Hematopoietic multipotent progenitor cell treated with erythropoietin and hydrocortisone succinate and interleukin-3 and kit ligand, for 4 days (in vitro differentiated cells): ENCODE data around the gene PLB1.

ENCODE experiments used
- DNase-seq: peaks from one replicate; pipeline ENCODE4 v3.0.0-alpha.2; 2015

Gene PLB1

DNA sequence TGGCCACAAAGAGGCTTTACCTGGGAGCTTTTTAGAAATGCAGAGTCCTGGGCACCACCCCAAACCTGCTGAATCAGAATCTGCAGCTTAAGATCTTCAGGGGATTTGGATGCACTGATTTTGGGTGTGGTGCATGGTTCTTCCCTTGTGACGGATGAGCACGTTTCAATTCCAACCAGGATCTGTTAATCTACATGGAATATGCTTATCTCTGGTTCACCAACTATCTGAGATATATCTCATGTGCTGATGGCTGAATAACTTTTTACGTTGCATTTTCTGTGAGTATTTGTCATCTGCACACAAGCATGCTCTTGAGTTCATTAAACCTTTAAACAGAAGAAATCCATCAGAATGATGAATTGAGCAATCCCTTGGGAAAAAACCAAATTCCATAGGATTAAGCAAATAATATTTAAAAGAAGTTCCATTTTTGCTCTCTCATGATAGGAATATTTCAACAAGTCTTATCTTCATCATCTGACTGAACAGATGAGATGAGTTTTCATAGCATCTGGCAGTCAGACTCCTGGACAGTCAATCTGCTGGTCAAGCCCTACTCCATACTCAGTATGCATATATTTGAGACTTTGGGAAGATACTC lies 120.6 kb downstream of the PLB1 start:
- DNase-seq, result no peak

DNA sequence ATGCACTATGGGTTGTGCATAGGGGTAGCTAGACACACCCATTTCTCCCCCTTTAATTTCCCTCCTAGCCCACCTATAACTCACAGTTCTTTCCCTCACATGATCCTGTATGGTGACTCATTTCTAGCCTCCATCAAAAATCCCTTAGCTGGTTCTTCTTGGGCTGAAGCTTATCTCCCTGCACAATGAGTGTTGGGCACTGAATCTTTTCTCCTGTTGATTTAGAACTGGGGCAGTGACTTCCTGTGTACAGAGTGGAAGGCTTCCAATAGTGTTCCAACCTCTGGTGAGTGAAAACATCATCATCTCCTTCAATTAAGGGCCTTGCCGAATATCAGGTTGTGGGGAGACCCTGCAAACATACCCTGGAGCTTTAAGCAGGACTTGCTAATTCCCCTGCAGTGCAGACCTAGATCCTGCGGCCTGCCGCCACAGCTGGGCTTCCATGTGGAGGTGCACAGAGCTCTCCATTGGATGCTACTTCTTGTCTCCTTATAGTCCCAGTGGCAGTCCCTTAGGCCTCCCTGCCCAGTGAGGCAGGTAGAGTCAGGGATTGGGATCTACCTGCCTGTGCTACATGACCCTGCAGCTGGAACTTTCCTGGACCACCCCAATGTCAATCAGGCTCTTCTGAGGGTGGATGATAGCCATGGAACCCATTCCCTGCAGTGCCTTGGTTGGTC lies 121.8 kb downstream of the PLB1 start:
- DNase-seq, result peak; percentile 65

DNA sequence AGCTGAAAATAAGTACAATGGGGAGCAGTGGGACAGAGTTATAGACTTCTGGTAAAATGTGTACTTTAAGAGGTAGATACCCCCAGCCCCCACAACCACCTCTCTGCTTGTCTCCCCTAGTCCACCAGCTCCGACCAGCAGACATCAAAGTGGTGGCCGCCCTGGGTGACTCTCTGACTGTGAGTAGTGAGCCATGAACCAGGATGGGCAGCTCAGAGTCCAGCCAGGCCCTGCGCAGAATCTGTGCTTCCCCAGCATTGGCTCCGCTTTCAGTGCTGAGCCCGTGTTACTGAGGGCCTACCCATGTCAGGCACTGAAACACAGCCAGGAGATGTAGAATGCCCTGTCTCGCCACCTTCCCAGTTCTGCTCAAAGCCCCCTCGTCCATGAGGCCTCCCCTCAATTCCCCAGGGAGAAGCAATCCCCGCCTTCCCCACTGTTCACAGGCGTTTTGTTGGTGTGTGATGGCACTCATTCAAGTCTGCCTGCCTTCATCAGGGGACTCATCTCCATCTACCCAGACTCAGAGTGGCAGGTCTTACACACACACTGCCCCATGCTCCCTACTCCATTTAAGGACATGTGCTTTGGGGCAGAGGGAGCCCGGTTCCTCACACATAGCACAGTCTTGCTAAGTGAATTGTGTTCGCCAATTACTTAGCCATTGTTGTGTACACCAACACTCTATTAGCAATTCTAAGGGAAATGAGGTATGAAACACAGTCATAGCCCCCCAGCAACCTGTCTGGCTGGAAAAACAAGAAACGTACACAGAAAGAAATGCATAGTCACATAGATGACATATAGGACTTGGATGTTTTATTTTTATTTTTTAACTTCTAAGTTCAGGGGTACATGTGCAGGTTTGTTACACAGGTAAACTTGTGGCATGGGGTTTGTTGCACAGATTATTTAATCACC lies 122.6 kb downstream of the PLB1 start:
- DNase-seq, result no peak

DNA sequence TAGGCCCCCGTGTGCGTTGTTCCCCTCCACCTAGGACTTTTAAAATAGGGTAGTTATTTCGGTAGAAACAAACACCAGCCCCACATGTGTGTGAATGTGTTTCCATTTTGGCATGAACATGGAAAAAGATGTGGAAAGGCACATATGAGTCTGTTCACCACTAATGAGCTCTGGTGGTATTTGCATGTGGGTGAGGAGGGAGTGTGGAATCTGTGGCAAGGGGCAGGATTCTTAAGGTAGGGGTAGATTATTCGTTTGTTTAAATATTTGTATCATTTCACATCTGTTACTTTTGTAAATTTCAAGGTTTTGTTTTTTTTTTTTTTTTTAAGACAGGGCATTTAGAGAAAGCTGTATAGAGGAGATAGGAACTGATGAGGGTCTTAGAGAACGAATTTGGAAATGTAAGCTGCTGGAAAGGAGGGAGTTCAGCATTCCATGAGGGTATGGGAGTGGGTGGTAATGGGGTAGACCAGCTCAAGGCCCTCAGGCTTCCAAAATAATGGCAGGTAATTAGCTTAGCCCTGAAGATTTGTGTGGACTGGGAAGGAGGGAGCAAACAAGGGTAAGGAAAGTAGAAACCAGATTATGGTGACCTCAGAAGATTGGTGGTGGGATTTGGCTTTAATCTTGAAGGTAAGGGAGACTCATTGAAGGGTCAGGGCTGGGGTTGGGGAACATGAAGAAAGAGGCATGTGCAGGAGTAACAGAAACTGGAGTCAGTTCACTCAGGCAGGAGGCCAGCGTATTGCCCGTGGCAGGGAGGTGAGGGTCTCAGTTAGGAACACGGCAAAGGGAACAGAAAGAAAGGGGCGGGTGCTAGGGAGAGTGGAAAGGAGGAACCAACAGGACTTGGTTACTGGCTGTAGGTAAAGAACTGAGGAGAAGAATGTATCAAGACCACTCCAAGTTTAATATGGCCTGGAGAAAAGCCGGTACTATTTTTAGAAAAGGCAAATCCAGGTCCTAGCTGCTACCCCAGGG lies 123.6 kb downstream of the PLB1 start:
- no peak for DNase-seq

DNA sequence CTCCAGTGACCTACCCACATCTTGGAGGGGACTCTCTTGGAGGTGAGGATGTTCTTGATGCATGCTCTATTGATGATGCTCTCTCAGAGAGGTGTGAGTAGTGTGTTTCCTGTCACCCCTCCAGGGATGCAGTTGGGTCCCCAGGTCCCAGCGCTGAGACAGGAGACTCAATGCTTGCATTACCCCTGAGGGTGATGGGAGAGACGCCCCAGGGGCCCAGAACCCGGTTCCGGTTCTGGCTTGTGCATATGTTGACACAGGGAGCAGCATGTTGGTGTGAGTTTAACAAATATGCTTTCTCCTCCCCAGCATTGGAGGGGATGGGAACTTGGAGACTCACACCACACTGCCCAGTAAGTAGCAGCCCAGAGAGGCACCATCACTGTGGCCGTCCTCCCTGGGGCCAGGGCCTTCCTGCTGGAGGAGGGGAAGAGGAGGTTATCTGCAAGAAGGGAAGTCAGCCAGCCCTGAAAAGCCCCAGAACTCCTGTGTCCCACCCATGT lies 124.5 kb downstream of the PLB1 start:
- DNase-seq, result no peak

DNA sequence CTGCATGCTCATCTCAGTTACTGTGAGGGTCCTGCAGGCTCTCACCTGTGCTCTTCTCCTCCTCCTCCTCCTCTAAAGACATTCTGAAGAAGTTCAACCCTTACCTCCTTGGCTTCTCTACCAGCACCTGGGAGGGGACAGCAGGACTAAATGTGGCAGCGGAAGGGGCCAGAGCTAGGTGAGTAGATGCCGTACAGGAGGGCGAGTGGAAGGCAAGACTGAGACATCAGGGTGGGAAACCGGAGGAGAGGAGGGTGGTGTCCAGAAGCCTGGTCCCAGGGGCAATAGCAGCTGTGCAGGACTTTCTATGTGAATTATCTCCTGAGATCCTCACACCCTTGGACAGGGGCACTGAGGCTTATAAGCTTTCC lies 124.9 kb downstream of the PLB1 start:
- DNase-seq, result no peak

DNA sequence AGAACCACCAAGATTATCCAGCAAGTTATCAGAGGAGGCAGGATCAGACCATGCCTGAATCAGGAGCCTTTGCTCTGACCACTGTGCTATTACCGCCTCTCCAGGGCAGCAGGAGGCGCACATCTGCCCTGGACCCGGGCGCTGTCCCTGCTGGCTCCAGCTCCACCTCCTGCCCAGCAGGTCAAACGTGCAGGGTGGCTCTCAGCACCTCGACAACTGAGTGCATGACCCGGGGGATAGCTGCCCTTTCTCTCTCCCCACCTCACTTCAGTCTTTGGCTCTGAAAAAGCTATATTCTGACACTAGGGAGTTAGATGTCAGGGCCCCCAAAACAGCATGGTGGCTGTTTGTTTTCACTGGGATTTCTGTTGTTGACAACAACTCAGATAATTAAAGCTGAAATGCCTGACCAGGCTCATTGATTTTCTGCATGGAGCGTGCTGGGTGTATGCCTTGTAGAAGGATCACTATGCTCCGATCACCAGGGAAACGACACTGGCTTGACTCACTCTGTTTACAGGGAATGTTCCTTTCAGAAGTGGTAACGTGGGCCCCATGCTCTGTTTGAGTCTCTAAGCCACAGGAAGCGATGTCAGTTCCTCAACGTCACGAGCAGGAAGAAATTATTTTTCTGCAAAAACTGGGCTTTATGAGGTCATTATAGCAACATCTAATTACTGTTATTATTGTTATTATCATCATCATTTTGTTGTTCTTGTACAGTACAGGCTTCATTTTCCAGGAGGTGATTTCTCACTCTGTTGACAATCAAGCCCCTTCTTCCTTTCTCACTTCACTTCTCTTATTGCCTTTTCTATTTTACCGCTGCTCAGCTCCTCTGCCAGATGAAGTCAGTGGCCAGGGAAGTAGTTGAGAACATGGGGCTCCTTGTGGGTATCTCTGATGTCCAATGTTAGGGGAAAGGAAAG lies 125.6 kb downstream of the PLB1 start:
- peak; percentile 79 for DNase-seq

DNA sequence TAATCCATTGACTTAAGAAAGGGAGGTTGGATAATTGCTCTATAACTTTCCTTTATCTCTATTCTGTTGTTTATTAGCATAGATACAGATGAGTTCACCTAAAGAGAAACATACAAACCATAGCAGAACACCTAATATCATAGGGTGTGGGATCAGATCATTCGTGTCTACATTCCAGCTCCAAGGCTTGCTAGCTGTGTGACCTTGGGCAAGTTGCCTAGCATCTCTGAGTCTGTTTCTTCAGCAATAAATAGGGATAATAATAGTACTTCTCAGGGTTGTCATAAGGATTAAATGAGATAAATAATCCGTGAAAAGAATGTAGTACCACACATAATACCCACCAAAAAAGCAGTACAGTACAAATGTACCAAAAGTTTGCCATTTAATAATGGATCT lies 126.2 kb downstream of the PLB1 start:
- DNase-seq, result no peak

DNA sequence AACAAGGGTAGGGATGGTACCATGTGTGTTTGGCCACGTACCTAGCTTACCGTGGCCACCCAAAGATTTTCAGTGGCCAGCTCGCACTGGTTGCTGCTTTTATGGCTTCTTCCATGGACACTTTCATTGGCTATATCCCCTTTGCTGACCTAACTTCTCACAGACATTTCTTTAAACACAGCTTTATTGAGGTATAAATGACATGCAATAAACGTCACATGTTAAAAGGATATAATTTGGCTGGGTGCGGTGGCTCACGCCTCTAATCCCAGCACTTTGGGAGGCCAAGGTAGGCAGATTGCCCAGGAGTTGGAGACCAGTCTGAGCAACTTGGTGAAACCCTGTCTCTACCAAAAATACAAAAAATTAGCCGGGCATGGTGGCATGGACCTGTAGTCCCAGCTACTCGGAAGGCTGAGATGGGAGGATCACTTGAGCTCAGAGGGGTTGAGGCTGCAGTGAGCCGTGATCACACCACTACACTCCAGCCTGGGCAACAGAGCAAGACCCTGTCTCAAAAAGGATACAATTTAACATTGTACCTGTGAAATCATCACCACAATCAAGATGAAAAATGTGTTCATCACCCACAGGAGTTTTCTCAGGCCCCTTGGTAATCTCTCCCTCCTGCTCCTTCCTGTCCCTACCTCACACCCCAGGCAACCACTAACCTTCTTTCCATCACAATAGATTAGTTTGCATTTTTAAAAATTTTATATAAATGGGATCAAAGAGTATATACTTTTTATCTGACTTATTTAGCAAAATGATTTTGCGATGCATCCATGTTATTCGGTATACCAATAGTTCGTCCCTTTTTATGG lies 127.9 kb downstream of the PLB1 start:
- DNase-seq, result no peak

DNA sequence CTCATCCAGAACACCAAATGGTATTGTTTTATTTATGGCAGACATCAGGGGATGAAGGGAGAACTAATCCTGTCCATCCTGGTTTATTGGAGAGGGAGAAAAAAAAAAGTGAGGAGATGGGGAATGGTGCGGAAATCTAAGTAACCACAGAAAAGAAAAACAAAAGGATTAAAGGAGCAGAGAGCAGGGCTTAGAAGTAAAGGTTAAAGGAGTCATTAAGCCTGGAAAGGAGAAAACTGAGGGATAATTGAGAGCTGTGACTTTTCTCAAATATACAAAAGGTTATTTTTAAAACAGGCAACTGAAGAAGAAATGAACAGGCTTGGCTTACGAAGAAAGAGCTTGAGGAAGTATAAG lies 128.6 kb downstream of the PLB1 start:
- DNase-seq, result no peak

DNA sequence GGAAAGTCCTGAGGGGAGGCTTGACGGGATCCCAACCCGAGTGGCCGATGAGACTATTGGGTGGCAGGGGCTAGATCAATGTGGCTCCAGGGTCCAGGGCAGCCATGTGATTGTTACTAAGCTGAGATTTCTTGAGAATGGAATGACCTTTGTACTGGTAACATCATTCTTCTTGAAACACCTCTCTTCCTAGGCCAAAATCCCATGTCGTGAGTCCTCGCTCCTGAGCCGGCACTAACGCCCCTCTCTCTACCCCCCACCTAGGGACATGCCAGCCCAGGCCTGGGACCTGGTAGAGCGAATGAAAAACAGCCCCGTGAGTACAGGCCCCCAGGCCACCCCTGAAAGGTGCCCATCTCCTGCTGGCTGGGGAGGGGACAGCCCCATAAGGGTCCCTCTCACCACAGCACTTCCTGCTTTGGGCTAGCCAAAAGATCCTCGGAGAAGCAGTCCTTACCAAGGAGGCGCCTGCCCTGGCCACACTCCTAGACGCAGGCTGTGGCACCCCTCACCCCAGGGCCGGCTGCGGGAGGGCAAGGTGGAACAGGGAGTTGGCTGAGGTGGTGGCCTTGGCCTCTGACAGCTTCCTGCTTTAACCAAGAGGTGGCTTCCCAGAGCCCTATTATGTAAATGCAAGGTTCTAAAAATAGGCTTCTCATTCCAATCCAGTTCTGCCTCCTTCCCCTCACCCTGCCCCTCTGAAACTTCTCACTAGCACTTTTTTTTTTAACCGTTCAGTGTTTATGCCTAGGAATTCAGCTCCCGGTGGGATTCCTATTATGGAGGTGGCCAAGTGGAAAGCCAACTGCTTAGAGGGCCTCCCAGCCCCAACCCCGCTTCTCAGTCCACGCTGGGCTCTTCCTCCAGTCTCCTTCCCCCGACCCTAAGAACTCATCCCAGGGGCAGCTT lies 129.2 kb downstream of the PLB1 start:
- peak; percentile 41 for DNase-seq

DNA sequence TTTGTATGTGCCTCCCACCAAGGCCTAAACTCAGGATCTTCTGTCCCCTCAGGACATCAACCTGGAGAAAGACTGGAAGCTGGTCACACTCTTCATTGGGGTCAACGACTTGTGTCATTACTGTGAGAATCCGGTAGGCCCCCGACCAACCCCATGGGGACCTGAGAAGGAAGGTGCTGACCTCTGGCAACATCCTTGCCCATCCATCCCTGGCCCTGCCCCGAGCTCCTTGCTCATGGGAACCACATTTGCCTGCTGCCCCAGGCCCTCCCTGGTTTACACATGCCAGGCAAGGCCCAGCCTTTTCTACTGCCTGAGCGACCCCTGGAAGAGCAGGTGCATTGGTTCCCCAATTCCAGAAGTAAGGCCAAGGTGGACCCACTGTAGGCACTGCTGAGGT lies 130.5 kb downstream of the PLB1 start:
- no peak for DNase-seq

DNA sequence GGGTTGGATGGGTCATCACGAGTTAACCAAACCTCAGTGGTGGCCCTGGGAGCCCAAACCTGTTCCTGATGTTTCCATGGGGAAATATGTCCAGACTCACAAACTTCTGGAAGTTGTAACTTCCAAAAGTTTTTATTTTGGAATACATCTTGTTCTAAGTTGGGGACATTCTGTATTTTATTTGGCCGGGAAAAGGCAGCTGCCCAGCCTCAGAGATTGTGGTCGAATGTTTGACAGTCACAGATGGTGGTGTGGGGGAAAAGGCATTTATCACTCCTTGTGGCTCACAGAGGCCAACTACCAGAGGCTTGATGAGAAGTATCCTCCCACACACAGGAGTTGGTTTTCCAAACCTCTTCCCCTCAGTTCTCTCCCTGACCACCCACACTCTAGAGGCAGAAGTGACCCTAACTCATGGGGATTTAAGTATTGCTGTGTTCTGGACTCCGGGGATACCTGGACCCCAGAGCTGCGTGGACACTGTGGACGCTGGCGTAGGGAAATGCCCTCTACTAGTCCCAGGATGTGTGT lies 131.1 kb downstream of the PLB1 start:
- DNase-seq, result peak; percentile 44

DNA sequence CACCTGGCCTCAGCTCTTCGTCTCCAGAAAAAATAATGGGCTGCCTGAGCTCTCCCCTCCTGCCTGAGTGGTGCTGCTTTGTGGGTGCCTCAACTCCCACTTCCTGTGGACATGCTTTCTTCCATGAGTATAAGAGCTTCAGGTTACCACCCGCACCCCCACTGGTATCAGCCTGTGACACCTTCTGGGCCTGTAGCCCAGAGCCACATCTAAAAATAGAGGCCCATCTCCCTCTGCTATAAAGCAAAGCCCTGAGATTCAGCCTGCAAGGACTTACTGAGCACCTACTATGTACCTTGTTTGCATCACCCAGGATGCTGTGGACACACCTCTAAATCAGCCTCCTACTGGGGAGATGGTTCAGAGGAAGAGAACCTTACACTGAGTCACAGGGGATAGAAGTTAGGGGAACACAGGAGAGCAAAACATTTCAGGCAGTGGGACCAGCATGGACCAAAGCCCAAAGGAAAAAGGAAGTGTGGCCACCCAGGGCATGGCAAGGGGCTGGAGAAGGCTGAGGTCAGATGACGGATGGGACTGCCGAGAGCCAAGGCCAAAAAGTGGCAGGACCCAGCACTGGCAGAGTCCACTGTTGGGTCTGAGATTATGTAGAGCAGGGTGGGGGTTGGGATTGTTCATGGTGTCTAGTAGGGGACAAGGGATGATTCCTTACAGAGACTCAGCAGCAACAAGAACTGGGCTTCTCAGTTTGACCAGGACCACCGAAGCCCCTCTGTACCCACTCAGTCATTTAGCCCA lies 132.0 kb downstream of the PLB1 start:
- DNase-seq, result no peak

DNA sequence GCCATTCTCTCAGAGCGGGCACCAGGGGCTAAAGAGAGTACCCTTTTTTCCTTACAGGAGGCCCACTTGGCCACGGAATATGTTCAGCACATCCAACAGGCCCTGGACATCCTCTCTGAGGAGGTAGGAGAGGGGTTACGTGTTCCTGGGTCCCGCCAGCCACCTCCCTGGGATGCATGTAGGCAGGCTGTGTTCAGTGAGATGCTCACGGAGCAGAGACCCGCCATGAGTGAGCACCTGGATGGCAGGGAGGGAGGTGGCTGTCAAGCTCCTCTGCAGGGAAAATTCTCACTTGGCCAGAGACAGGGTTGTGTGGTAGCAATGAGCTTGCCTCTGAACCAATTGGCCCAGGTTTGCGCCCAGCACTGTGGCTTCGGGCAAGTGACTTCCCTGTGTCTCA lies 132.6 kb downstream of the PLB1 start:
- DNase-seq, result no peak

DNA sequence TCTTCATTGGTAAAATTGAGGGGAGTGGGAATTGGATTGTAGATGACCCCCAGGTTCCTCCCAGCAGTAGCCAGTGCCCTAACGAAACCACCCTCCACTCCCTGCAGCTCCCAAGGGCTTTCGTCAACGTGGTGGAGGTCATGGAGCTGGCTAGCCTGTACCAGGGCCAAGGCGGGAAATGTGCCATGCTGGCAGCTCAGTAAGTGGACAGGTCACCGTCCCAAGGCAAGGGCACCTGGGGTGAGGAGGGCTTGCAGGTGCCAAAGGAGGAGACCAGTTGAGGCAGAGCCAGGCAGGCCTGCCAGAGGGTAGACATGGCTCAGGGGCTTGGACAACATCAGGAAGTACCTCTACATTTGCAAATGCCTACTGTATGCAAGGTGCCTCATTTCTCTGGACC lies 133.1 kb downstream of the PLB1 start:
- no peak for DNase-seq

DNA sequence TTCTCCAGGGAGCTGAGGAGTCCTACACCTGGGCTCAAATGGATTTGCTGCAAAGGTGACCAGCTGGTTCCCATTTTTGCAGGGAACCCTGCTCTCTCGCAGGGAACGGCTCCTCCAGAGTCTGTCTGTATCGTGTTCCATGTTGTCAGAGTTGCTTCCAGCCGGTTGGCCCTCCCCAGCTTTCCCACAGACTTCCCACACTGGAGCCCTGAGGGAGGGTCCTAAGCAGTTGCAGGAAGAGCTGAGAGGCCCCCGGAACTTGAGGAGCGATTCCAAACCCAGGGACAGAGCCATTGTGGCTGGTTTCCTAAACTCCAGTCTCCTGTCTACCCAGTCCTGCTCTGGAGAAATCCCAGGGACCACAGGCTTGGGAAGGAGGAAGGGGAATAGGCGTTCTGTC lies 134.1 kb downstream of the PLB1 start:
- DNase-seq, result no peak

DNA sequence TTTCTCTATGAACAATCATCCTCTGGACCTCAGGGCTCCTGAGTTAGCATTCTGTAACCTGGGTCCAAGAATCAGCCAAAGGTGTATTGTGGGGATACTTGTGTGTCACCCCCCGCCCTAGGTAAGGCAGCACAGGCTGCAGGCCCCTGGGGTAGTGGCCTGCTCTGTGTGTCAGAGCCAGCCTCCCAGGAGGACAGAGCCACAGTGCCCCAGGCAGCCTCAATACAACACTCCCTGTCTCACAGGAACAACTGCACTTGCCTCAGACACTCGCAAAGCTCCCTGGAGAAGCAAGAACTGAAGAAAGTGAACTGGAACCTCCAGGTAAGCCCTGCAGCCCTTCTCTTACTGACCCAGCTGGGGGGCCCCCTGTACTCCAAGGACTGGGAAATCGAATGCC lies 134.5 kb downstream of the PLB1 start:
- DNase-seq, result no peak
